Mesendoderm (in vitro differentiated cells): ENCODE results near the gene RGCC.

Source experiments
- DNase-seq: peaks from one replicate; pipeline ENCODE4 v3.0.0; 2013
- H2AK5ac ChIP-seq: 2 replicates; pipeline ENCODE4 v1.6.1; 2013; ENCODE audit warnings: low read length, inconsistent platforms
- H2BK120ac ChIP-seq: 2 replicates; pipeline ENCODE4 v1.6.1; 2013; ENCODE audit warnings: low read depth, mild to moderate bottlenecking, low read length, moderate library complexity, mixed read lengths
- H2BK15ac ChIP-seq: replicated peaks from 2 replicates; pipeline ENCODE4 v1.6.1; 2013; ENCODE audit warnings: low read depth, mild to moderate bottlenecking, moderate library complexity
- H2BK5ac ChIP-seq: 2 replicates; pipeline ENCODE4 v1.6.1; 2013; ENCODE audit warnings: low read length, inconsistent platforms
- H3K18ac ChIP-seq: 2 replicates; pipeline ENCODE4 v1.6.1; 2013; ENCODE audit warnings: mild to moderate bottlenecking, low read length, mixed read lengths
- H3K23ac ChIP-seq: one replicate; pipeline ENCODE4 v1.6.1; 2013; ENCODE audit warnings: low read length
- H3K27ac ChIP-seq: 2 replicates; pipeline ENCODE4 v1.5.1; 2013; ENCODE audit warnings: low read depth, mild to moderate bottlenecking, inconsistent platforms, low read length, moderate library complexity
- H3K27me3 ChIP-seq: 2 replicates; pipeline ENCODE4 v1.6.1; 2013; ENCODE audit warnings: low read length, control low read depth, mild to moderate bottlenecking, inconsistent platforms; ENCODE audit not compliant: insufficient read depth, poor library complexity
- H3K36me3 ChIP-seq: 2 replicates; pipeline ENCODE4 v1.6.1; 2013; ENCODE audit warnings: low read length, inconsistent platforms; ENCODE audit not compliant: control insufficient read depth, insufficient read depth
- H3K4ac ChIP-seq: one replicate; pipeline ENCODE4 v1.6.1; 2013; ENCODE audit warnings: low read depth, mild to moderate bottlenecking, low read length, moderate library complexity
- H3K4me1 ChIP-seq: 2 replicates; pipeline ENCODE4 v1.6.1; 2013; ENCODE audit warnings: low read depth, low read length, inconsistent platforms; ENCODE audit not compliant: control insufficient read depth
- H3K4me2 ChIP-seq: 2 replicates; pipeline ENCODE4 v1.6.1; 2013; ENCODE audit warnings: low read length
- H3K4me3 ChIP-seq: 2 replicates; pipeline ENCODE4 v1.5.1; 2013; ENCODE audit warnings: mild to moderate bottlenecking, low read length
- H3K56ac ChIP-seq: one replicate; pipeline ENCODE4 v1.6.1; 2013; ENCODE audit warnings: low read length
- H3K79me1 ChIP-seq: 2 replicates; pipeline ENCODE4 v1.6.1; 2013; ENCODE audit warnings: low read length, inconsistent platforms
- H3K79me2 ChIP-seq: 2 replicates; pipeline ENCODE4 v1.6.1; 2013; ENCODE audit warnings: mild to moderate bottlenecking, low read length; ENCODE audit not compliant: control insufficient read depth, insufficient read depth
- H3K9ac ChIP-seq: 2 replicates; pipeline ENCODE4 v1.6.1; 2013; ENCODE audit warnings: low read length, inconsistent platforms
- H4K5ac ChIP-seq: one replicate; pipeline ENCODE4 v1.6.1; 2013; ENCODE audit warnings: low read length
- H4K8ac ChIP-seq: one replicate; pipeline ENCODE4 v1.6.1; 2013; ENCODE audit warnings: low read depth, mild to moderate bottlenecking, control low read depth, low read length, moderate library complexity
- WGBS: extraction: QIAGEN DNeasy Blood & Tissue Kit; methylation state at CpG from one replicate; pipeline ENCODE4 v1.1.7; 2013; ENCODE audit warnings: low lambda C conversion rate, missing lambda C conversion rate; ENCODE audit not compliant: insufficient coverage; ENCODE audit errors: extremely low coverage; 5-methylcytosine and 5-hydroxymethylcytosine counted together

RGCC gene

DNA sequence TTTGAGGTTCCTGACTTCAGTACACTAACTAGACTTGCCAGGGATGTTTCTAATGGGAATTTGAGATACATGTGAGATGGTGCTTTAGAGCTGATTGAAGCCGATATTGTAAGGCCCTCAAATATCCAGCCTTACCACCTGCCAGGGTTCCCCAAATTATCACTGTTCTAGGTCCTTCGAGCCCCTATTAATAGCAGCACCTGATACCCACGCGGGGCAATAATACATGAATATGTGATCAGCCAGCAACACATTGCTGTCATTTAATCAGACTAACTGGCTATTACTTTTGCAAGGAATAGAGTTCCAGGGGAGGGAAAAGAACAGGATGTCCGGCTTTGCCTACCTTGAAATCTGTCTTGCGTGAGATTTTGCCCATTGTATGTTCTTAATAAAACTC lies 5.1 kb downstream of the RGCC start:
- H4K8ac ChIP-seq, result no peak overlapping the region
- no peak overlapping the region for H3K9ac ChIP-seq
- H3K4me2 ChIP-seq, result no peak overlapping the region
- no peaks in the 10 kb centered on the region for H3K79me1 ChIP-seq
- H4K5ac ChIP-seq, result no peak overlapping the region
- no peak overlapping the region for H3K18ac ChIP-seq
- no peak overlapping the region for H3K56ac ChIP-seq
- peaks cover 10% of the 10 kb centered on the region for H3K27me3 ChIP-seq
- no peak overlapping the region for H2AK5ac ChIP-seq
- no peak overlapping the region for H2BK120ac ChIP-seq
- H3K4me3 ChIP-seq, result no peak overlapping the region
- H3K4ac ChIP-seq, result no peak overlapping the region
- WGBS, result no CpG with 5 or more reads among the region's 6 CpGs
- DNase-seq, result no peak
- no peak overlapping the region for H3K27ac ChIP-seq
- H3K36me3 ChIP-seq, result no peaks in the 10 kb centered on the region
- no peaks in the 10 kb centered on the region for H3K4me1 ChIP-seq
- H2BK5ac ChIP-seq, result no peak overlapping the region
- no peaks in the 10 kb centered on the region for H3K79me2 ChIP-seq
- H2BK15ac ChIP-seq, result no peak overlapping the region
- H3K23ac ChIP-seq, result no peak overlapping the region

DNA sequence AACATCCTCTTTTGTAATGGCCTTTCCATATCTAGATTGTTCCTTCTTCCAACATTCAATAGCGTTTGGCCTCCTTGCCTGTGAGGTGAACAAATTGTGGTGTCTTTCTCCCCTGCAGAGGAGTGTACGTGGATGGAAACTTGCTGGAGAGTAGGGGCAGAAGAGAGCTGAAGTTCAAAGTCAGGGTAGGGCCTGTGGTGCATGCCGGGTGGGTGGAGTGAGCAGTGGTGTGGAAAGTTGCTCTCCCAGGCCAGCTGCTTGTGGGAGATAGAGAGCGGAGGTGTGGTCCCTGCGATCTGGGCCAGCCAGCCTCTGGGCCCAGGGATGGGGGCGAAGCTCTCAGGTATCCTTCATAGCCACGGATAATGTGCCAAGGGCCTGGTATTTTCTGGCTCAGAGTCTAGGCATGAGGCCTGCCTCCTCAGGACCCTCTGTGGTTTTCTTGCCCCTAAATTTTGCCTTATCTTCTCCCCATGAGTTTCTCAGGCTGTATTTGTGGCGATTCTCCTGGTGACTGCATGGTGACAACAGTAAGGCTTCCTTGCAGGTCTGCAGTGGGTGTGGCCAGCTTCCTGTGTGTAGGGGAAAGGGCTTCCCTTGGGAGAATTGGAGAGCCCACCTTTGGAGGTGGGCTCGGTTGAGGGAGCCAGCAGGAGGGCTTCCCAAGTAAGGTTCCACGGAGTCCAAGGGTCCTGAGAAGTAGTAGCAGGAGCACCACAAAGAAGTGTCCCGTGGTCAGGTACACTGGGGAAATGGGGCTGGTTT lies 6.7 kb downstream of the RGCC start:
- no peaks in the 10 kb centered on the region for H3K27me3 ChIP-seq
- DNase-seq, result no peak
- no peak overlapping the region for H2BK120ac ChIP-seq

DNA sequence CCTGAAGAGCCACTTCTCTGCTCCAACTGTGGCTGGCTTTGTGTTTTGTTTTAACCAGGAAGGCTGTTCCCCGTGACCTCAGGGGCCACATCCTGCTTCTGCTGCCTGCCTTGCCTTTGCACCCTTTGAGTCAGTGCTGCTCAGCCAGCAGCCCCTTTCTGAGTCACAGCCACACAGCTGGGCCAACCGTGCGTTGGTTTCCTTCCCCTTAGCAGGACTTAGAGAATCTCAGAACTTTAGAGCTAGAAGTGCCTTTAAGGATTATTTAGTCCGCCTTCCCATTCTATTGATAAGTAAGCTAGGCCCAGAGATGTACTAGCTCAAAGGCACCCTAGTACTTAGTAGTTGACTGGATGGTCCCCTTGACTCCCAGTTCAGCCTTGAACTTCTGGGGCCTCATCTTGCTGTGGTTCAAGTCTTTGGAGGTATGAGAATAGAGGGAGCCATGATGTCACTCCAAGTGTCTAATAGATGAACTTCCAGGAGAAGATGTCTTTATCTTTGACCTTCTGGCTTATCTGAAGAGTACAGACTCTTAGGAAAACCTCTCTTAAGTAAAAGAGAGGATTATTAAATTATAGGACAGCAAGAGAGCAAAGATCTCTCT lies 8.0 kb downstream of the RGCC start:
- Histone ChIP-seq H3K4me3 (no peak overlapping the region), H3K27me3 (no peaks in the 10 kb centered on the region), H3K9ac (no peak overlapping the region), H2BK120ac (no peak overlapping the region), H3K79me1 (no peaks in the 10 kb centered on the region), H4K8ac (no peak overlapping the region), H2BK15ac (no peak overlapping the region), H2AK5ac (no peak overlapping the region), H3K4ac (no peak overlapping the region), H3K4me2 (no peak overlapping the region), H2BK5ac (no peak overlapping the region), H4K5ac (no peak overlapping the region), H3K27ac (no peak overlapping the region), H3K56ac (no peak overlapping the region), H3K79me2 (no peaks in the 10 kb centered on the region), H3K36me3 (no peaks in the 10 kb centered on the region), H3K23ac (no peak overlapping the region), H3K18ac (no peak overlapping the region), H3K4me1 (no peaks in the 10 kb centered on the region)
- no peak for DNase-seq
- WGBS, result no CpG with 5 or more reads among the region's 4 CpGs

More for the DNA sequence above, 6.7 kb downstream of the RGCC start:
- H2AK5ac ChIP-seq, result no peak overlapping the region
- H3K4ac ChIP-seq, result no peak overlapping the region
- H3K4me1 ChIP-seq, result no peaks in the 10 kb centered on the region
- no peak overlapping the region for H3K23ac ChIP-seq
- no peaks in the 10 kb centered on the region for H3K79me1 ChIP-seq
- H3K4me2 ChIP-seq, result no peak overlapping the region
- no peak overlapping the region for H3K27ac ChIP-seq
- H2BK5ac ChIP-seq, result no peak overlapping the region
- WGBS, result no CpG with 5 or more reads among the region's 11 CpGs
- no peak overlapping the region for H3K9ac ChIP-seq
- no peak overlapping the region for H4K5ac ChIP-seq
- no peak overlapping the region for H3K56ac ChIP-seq
- H2BK15ac ChIP-seq, result no peak overlapping the region
- H3K4me3 ChIP-seq, result no peak overlapping the region
- H3K18ac ChIP-seq, result no peak overlapping the region
- no peak overlapping the region for H4K8ac ChIP-seq
- H3K36me3 ChIP-seq, result no peaks in the 10 kb centered on the region
- H3K79me2 ChIP-seq, result no peaks in the 10 kb centered on the region

DNA sequence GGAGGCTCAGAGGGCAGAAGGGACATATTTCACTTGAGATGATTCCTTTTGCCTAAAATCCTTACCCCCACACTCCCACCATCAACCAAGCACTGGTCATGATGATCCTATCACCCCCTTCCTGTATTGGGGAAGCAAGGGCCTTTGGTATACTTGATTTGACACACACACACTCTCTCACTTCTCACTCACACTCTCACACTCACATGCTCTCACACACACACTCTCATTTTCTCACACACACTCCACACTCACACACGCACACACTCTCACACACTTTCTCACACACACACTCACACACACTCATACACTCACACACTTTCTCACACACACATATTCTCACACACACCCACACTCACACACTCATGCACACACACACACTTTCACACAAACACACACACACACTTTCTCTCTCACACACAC lies 8.6 kb downstream of the RGCC start:
- 100% methylated on average over 1 of the region's 1 CpG for WGBS
- Histone ChIP-seq H3K9ac (no peak overlapping the region), H3K36me3 (no peaks in the 10 kb centered on the region)

DNA sequence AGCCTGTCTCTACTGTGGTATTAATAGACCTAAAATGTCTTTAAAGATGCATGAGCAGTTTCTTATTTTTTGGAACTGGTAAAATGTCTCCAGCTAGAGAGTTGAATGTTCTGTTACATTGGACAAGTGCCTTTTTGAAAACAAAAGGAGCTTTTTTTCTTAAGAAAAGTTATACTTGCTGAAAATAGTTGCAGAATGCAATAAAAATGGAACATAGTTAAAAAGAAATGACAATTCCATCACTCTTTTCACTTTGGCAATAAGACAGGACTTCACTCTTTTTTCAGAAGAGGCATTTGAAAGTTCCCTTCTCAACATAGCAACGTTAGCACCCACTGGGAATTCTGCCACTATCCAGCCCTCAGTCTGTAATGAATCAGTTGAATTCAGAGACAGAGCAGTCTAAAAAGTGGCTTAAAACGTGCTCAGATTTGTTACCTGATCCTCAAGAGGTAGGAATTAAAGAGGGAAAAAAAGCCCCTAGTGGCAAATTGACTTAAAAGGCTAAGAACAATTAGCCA lies 10.1 kb downstream of the RGCC start:
- Histone ChIP-seq H2BK120ac (no peak overlapping the region), H3K9ac (no peak overlapping the region), H3K4me1 (no peaks in the 10 kb centered on the region), H3K18ac (no peak overlapping the region), H4K8ac (no peak overlapping the region), H3K56ac (no peak overlapping the region), H3K79me2 (no peaks in the 10 kb centered on the region), H3K27me3 (no peaks in the 10 kb centered on the region), H3K27ac (no peak overlapping the region), H3K36me3 (no peaks in the 10 kb centered on the region), H3K4me3 (no peak overlapping the region), H3K4me2 (no peak overlapping the region), H4K5ac (no peak overlapping the region), H2AK5ac (no peak overlapping the region), H3K23ac (no peak overlapping the region), H3K79me1 (no peaks in the 10 kb centered on the region), H2BK15ac (no peak overlapping the region), H2BK5ac (no peak overlapping the region), H3K4ac (no peak overlapping the region)
- WGBS, result no CpG with 5 or more reads among the region's 2 CpGs
- DNase-seq, result no peak

More for the DNA sequence above, 8.6 kb downstream of the RGCC start:
- Histone ChIP-seq H2BK5ac (no peak overlapping the region), H3K4me3 (no peak overlapping the region), H2AK5ac (no peak overlapping the region), H4K8ac (no peak overlapping the region), H3K79me2 (no peaks in the 10 kb centered on the region), H3K23ac (no peak overlapping the region), H3K18ac (no peak overlapping the region), H3K4me1 (no peaks in the 10 kb centered on the region), H3K4me2 (no peak overlapping the region), H3K56ac (no peak overlapping the region), H3K4ac (no peak overlapping the region), H4K5ac (no peak overlapping the region), H3K27me3 (no peaks in the 10 kb centered on the region), H3K79me1 (no peaks in the 10 kb centered on the region), H2BK15ac (no peak overlapping the region), H2BK120ac (no peak overlapping the region), H3K27ac (no peak overlapping the region)
- DNase-seq, result no peak
